Measurements from ENCODE around the gene WDR59.
"Not testable (repeated sequence)": the region's sequence is repeated elsewhere in the genome, so short reads cannot be mapped to it uniquely, and the experiment has no call there.

Gene WDR59

DNA sequence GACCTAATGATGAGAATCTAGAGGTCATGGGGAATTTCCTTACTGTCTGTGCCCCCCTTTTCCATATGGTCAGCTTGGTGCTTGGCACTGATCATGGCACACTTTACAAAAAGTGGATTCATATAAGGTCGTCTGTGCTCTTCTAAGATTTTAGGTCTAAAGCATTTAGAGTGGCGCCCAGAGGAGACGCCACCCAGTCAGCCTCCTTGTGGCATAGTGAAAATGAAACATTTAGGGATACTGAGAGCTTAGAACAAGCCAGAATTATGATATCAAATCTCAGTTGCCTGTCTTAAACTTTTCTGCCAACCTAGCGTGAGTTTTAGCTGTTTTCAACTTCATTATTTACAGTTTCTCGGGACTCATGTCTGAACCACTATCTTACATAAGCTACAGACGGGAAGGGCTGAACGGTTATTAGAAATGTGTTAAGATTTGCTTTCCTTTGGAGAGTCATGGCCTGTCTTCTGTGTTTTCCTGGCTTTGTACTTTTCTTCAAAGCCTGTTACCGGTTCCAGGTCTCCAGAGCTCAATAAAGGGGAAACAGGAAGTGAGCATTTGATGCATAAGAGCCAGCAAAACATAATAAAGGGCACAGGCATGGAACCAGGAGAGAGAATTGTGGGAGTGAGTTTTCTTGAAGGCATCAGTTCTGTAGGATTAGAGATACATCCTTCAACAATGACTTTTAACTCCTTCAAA is 27.6 kb upstream of the WDR59 start:
- no peak for DNase-seq

DNA sequence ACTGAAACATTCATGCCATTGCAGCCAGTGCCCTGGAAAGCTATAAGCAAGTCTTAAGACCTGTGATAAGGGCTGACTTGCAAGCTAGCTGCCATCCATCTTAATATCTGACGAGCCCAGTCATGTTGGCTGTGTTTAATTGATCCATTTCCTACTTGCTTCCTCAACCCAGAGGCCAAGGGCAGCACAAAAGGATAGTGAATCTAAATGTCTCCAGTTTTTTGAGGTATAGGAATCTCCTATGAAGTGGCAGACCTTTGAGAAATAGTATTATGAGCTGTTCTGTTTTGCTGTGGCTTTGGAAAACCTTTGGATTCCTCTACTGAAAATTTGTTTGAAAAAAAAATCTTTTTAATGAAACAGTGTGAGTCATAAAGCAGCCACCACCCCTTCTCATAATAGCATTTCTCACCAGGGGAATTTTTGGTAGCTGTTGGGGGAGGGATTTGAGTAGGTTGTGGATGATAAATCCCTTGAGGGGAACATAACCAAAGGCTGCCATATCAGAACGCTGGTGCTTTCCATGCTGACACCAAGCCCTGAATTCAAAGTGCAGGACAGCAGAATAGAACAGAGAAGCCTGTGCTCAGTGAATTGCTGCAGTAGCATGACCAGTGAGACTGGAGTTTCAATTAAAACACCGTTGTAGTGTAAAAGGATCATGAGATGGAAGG is 26.8 kb upstream of the WDR59 start:
- DNase-seq: peak; percentile 70

DNA sequence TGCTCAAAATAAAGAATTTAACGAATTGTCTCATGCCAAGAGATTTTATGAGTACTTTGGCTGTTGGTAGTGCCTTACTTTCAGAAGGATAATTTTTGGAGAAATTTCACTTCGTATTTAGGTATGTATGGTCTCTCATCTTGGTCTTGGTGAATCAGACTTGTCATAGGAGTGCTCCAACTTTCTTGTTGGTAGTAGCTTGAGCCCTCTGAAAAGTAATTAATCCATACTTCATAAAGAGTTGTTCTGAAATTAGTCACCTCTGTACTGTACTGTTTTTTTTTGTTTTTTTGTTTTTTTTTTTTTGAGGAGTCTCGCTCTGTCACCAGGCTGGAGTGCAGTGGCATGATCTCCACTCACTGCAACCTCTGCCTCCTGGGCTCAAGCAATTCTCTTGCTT is 25.5 kb upstream of the WDR59 start:
- no peak for DNase-seq

DNA sequence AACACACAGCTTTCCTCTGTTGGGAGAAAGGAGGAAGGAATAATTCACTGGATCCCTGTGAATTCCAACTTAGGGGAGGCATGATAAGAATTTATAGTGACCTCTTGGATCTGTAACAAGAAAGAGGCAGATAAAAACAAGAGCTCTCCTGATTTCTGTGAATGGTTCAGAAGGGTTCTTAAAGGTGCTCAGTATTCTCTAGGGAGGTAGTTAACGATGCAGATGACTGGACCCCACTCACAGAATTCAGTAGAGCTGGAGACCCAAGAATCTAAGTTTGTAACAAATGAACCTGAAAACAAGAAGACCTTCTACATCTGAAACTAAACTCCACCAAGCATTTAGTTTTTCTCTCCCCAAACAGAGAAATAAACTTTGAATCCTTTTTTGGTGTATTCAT is 22.5 kb upstream of the WDR59 start:
- no peak for DNase-seq

DNA sequence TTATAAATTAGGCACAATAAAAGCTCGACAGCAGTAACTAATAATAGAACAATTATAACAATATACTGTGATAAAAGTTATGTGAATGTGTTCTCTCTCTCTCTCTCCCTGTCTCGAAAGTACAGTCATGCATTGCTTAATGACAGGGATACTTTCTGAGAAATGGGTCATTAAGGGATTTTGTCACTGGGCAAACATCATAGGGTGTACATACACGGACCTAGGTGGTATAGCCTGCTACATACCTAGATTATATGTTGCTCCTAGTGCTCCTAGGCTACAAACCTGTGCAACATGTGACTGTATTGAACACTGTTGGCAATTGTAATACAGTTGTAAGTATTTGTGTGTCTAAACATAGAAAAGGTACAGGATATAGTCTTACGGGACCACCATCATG is 20.8 kb upstream of the WDR59 start:
- no peak for DNase-seq

DNA sequence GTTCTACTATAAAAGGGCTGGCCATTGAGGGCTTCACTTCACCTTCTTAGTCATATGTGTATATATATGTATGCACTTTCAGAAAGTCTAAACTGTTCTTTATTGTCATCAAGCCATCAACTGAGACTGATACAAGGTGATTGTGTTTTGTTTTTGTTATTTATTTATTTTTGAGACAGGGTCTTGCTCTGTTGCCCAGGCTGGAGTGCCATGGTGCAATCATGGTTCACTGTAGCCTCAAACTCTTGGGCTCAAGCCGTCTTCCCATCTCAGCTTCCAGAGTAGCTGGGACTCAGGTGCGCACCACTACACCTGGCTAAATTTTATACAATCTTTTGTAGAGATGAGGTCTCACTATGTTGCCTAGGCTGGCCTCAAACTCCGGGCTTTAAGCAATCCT is 19.5 kb upstream of the WDR59 start:
- no peak for DNase-seq

DNA sequence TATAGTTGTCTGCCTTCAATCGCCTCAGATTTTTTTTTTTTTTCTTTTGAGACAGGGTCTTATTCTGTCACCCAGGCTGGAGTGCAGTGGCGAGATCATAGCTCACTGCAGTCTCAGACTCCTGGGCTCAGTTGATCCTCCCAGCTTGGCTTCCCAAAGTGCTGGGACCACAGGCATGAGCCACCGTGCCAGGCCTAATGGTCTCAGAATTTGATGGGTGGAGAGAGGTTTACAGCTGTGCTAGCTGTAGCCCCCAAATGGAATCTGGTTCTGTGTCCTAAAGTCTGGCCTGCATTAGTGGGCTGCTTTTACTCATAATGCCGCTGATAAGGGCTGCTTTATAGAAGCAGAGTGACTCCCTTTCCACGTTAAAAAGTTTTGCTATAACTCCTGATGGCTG is 19.0 kb upstream of the WDR59 start:
- DNase-seq: no peak

DNA sequence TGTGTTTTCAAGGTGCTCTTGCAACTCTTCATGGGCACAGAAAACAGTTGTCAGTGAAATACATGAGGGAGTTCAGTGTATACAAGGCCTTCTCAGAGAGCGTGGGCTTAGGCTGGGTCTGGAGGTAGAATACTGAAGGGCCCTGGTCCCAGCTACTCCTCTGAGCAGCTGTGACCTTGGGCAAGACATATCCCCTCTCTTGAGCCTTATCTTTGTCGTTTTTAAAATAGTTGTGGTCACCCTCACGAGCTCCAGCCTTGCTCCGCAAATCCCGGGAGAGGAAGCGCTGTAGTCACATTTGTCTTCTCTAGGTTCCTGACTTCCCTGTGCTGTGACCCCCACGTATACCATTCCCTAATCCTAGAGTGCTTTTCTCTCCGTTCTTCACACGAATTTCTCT is 17.6 kb upstream of the WDR59 start:
- DNase-seq: no peak

DNA sequence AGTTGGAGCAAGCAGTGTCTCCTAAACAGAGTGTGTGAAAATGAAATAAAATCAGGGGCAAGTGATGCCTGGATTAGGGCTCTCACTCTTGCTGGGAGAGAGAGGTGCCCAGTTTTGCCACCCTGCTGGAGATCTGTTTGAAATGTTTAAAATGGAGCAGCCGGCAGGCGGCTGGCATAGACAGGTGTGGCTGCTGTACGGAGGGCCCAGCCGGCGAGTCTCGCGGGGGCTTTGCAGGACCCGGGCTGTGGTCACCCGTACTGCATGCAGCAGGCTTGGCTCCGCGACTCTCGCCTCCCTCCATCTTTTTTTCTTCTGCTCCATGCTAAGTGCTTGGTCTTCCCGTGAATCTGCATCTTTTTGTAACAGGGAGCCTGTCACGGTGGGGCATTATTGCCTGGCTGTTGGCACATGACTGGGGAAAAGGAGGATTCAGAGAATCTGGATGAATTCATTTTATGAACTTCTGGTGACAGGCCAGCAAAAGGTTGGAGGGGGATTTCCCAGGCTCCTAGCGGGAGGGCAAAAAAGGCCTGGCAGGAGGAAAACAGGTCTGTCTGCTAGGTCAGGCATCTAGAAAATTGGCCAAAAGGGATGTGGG is 15.7 kb upstream of the WDR59 start:
- no peak for DNase-seq

DNA sequence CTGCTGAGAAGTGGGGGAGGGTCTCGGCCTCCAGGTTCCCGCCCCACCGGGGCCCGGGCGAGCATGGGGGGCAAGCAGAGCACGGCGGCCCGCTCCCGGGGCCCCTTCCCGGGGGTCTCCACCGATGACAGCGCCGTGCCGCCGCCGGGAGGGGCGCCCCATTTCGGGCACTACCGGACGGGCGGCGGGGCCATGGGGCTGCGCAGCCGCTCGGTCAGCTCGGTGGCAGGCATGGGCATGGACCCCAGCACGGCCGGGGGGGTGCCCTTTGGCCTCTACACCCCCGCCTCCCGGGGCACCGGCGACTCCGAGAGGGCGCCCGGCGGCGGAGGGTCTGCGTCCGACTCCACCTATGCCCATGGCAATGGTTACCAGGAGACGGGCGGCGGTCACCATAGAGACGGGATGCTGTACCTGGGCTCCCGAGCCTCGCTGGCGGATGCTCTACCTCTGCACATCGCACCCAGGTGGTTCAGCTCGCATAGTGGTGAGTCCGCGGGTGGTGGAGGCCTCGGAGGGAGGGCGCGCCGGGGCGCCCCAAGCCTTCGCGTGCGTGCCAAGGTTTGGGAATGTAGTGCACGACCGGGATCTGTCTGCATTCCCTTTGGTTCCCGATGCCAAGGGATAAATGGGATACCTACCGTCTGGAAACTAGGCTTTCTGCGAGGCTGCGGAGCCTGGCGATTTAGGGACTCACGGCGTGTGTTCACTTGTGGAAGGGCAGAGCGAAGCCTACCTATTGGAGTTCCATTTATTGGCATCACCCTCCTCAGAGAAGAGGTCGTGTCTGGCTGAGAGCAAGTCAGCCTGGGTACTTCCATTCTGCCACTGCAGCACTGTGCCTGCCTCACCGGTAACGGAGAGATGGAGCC is 14.9 kb upstream of the WDR59 start:
- DNase-seq: peak; percentile 77

DNA sequence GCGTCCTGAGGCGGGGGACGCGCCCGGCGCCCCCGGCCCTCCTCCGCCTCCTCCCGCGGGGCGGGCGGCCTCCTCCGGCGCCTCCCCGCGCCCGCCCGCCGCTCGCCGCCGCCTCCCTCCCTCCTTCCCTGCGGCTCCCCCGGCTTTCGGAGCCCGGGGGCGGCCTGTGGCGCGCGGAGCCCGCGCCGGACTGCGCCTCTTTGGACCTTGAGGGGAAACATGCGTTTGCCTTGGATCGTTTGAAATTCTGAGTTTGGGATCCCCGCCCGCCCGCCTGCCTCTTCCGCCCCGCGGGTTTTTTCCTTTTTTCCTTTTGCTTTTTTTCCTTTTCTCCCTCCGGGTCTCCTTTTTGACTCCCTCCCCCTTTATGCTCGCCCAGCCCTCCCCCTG is 14.3 kb upstream of the WDR59 start:
- peak; percentile 73 for DNase-seq

DNA sequence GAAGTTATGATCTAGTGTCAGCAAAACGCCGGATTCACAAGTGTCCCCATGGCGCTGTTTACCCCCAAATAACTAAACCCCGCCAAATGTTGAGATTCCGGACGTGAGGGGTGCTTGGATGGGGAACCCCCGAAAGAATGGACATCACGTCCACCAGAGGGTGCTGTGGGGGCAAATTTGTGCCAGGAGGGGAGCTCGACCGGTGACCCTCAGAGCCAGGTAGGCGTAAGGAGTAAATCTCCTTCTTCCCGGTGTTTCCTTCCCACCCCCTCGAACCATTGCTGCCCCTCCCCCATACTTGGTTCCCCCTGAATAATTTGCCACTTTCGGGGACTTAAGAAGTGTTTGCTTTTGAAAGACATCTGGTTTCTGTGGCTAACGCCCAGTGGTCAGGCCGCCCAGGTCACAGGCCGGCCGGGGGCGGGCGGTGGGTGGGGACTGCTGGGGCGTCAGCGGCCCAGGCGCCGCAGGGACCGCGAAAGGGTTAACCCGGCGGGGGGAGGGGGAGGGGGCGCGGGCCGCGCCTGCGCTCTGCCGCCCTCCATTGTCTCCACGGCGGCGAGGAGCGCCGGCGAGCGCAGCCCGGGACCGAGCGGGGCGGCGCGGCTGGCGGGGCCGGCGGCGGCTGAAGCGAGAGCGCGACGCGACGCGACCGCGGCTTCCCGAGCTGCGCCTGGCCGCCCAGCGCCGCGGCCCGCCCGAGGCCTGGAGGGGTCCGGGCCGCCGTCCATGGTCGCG is 13.7 kb upstream of the WDR59 start, which contains the start of gene ZNRF1:
TSS of gene ZNRF1 (plus strand) at position 544 of the 738 bp plus-strand sequence. CDS start 648 bp downstream, outside the sequence.
- peak; percentile 92 for DNase-seq

DNA sequence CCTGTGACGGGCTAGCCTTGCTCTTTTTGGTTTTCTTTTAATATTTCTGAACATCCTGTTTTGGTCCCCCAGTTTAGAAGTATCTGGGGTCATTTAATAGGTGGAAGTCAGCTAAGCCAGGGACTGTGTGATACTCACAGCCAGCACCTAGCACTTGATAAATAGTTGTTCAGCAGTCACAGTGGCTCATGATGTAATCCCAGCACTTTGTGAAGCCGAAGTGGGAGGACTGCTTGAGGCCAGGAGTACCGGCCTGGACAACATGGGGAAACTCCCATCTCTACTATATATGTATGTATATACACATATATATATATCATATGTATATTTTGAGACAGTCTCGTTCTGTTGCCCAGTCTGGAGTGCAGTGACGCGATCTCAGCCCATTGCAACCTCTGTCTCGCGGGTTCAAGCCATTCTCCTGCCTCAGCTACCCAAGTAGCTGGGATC is 12.1 kb upstream of the WDR59 start:
- peak; percentile 43 for DNase-seq

DNA sequence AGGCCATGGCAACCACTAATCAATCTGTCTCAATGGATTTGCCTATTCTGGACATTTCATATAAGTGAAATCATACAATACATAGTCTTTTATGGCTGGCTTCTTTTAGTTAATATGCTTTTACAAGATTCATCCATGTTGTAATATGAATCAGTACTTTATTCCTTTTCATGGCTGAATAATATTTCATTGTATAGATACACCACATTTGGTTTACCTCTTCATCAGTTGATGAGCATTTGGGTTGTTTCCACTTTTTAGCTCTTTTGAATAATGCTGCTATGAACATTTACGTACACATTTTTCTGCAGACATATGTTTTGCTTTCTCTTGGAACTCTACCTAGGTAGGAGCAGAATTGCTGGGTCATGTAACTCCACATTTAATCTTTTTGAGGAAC is 11.1 kb upstream of the WDR59 start:
- no peak for DNase-seq

DNA sequence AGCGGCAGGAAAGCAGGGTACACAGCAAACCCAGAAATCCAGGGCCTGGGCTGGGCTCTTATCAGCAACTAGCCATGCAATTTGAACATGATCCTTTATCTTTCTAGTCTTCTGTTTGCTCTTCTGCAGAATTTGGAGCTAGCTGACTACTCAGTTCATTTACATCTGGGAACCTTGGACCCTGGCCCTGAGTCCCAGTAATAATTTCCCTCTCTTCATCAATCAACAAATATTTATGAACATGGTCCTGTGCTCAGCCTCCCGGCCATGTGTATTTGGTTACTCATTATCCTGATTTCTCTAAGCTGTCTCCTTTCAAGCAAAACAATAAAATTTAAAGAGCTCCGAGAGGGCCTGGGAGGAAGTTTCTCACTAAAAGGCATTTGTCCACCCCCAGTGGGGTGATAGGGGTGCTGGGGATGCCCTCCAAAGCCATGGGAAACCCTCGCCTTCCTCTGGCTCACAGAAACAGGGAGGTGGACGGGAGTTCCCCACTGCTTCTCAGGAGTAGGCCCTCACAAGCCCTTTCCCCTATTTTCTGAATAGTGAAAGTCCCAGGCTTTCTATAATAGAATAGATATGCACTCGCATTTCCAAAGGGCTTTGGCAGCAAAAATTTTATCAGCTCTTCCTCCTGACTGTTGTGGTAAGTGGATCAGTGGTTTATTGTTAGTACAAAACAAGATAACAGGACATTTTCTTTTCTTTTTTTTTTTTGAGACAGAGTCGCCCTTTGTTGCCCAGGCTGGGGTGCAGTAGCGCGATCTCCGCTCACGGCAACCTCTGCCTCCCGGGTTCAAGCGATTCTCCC is 6.9 kb upstream of the WDR59 start:
- DNase-seq: no peak

DNA sequence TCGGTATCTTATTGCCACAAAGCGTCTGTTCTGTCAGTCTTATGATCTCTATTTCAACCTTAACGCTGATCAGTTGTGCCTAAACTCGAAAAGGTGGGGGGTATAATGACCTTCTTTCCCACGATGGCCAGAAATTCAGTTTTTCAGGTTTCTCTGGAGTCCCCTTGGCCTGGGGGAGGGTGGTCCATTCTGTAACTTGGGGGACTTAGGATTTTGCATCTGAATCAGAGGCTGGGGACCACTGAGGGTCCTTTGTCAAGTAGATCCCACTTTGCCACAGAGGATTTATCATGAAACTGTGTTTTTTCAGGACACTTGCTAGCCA is 6.3 kb upstream of the WDR59 start:
- DNase-seq: no peak

DNA sequence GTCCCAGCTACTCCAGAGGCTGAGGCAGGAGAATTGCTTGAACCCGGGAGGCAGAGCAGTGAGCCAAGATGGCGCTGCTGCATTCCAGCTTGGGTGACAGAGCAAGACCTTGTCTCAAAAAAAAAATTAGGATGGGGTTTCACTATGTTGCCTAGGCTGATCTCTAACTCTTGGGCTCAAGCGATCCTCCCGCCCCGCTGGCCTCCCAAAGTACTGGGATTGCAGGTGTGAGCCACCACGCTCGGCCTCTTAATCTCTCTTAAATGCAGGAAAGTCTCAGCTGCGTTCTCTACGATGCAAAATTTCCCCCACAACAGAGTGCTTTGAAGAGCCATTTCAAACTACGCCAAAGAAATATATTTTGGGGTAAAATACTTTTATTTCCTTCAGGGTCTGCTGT is 5.9 kb upstream of the WDR59 start:
- no peak for DNase-seq

DNA sequence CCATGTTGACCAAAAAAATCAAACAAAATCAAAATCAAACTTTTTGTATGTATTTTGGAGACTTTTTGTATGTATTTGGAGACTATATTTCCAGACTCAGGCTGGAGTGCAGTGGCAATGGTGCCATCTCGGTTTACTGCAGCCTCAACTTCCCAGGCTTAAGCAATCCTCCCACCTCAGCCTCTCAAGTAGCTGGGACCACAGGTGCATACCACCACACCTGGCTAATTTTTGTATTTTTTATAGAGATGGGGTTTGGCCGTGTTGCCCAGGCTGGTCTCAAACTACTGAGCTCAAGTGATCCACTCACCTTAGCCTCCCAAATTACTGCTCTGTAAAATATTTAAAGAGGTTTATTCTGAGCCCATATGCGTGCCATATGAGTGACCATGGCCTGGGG is 4.9 kb upstream of the WDR59 start:
- DNase-seq: not testable (repeated sequence)

DNA sequence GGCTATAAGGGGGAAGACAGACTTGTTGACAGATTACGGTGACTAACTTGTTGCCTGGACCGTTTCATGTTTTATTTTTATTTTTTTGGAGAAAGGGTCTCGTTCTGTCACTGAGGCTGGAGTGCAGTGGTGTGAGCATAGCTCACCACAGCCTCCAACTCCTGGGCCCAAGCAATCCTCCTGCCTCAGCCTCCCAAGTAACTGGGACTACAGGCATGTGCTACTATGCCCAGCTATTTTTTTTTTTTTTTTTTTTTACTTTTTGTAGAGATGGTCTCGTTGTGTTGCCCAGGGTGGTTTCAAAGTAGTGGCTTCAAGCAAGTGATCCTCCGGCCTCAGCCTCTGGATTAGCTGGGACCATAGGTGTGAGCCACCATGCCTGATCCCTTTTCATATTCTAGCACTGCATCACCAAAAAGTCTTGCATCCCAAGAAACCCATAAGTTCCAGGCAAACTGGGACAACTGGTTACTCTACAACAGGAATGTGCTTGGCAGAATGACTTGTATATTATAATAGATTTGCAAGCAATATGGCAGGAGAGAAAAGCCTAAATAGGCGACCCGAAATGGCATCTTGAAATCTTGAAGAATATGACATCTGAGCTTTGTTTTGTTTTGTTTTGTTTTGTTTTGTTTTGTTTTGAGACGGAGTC is 2.2 kb upstream of the WDR59 start:
- DNase-seq: no peak

DNA sequence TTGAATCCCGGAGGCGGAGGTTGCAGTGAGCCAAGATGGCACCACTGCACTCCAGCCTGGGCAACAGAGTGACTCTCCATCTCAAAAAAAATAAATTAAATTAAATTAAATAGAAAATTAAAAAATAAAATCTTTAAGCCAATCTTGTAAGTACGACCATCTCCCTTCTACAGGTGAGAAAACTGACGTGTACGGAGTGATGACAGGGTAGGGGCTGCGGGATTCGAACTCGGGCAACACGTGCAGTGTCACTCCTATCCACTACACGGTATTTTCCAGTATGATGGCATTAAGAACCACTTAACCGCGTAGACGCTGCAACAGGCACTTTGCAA is 762 bp downstream of the WDR59 start:
- no peak for DNase-seq

DNA sequence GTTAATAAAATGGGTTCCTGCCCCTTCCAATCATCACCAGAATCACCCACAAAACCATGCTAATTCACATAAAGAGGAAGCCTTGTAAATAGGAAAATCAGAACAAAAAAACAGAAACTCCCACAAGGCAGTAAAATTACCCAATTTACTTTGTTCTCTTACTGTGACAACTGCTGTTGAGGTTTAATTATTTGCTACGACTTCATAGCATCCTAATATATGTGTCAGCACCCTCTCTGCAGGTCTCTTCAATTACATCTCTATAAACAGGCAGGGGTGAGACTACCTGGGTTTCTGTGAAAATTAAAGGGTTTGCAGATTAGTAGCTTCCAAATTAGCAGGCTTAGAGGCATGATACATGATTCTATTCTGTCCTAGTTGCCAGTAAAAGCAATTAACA is 2.7 kb downstream of the WDR59 start:
- DNase-seq: no peak

Measured in activated CD8-positive, alpha-beta memory T cell treated with anti-CD3 and anti-CD28 coated beads for 24 hours (primary cell).